HCT116 (cell line): ENCODE data around the gene NUP133.

Experiments
- CEBPB ChIP-seq: IDR thresholded peaks from 2 replicates; pipeline ENCODE4 v1.6.1; 2012; ENCODE audit warnings: low read depth
- CTCF ChIP-seq, 3 experiments: fragments of 200-600 bp in 1 of 3; sonication (generic) in 1 of 3; IDR thresholded peaks in 2 of 3; conservative IDR thresholded peaks in 1 of 3; 2 replicates each; pipeline ENCODE4 v1.5.1; 2012 to 2017; ENCODE audit warnings: low read depth in 2 of 3, low read length in 2 of 3, antibody characterized with exemption in 1 of 3, borderline replicate concordance in 1 of 3, control low read depth in 1 of 3, mild to moderate bottlenecking in 1 of 3, mixed read lengths in 1 of 3, mixed run types in 1 of 3, moderate library complexity in 1 of 3; ENCODE audit not compliant: insufficient read depth in 1 of 3
- EZH2 ChIP-seq: fragments of 200-600 bp; sonication (generic); IDR thresholded peaks from 2 replicates; pipeline ENCODE4 v1.6.1; 2017; ENCODE audit warnings: antibody characterized with exemption, mixed run types
- FOSL1 ChIP-seq: IDR thresholded peaks from 2 replicates; pipeline ENCODE4 v1.6.1; 2012; ENCODE audit warnings: low read depth
- POLR2A ChIP-seq: IDR thresholded peaks from 2 replicates; pipeline ENCODE4 v1.7.0; 2011; ENCODE audit warnings: borderline replicate concordance; ENCODE audit not compliant: insufficient read depth, insufficient read length; ENCODE audit errors: extremely low read depth
- POLR2AphosphoS5 ChIP-seq: IDR thresholded peaks from 2 replicates; pipeline ENCODE4 v1.6.1; 2011; ENCODE audit warnings: mild to moderate bottlenecking, low read depth, low read length, moderate library complexity
- RAD21 ChIP-seq: IDR thresholded peaks from 2 replicates; pipeline ENCODE4 v1.6.1; 2012; ENCODE audit warnings: low read depth, mild to moderate bottlenecking
- SP1 ChIP-seq: IDR thresholded peaks from 2 replicates; pipeline ENCODE4 v1.6.1; 2012; ENCODE audit warnings: low read depth
- YY1 ChIP-seq: IDR thresholded peaks from 2 replicates; pipeline ENCODE4 v1.6.1; 2011; ENCODE audit warnings: low read length, low read depth, moderate library complexity, mild to moderate bottlenecking; ENCODE audit not compliant: insufficient replicate concordance; ENCODE audit errors: extremely low read depth
- ZFX ChIP-seq: fragments of 450-650 bp; IDR thresholded peaks from 2 replicates; pipeline ENCODE4 v1.6.1; 2017
- TF ChIP-seq, protein P1 (sequence below): IDR thresholded peaks from 2 replicates; pipeline ENCODE4 v1.6.1; 2012

DNA sequence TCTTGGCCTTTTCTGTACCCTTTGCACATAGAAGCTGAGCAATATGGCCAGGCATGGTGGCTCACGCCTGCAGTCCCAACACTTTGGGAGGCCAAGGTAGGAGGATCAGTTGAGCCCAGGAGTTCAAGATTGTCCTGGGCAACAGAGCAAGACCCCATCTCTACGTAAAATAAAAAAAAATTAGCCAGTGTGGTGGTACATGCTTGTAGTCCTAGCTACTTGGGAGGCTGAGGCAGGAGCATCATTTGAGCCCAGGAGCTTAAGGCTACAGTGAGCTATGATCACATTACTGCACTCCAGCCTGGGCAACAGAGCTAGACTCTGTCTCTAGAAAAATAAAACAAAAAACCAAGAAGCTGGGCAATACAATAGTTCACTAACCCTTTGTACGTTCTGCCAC lies 80.6 kb downstream of the NUP133 start:
- TF ChIP-seq POLR2AphosphoS5 (no peak), POLR2A (no peak), FOSL1 (no peak), CTCF (IDR thresholded peaks at IDR 0.05 in 2 of 3, conservative IDR thresholded peaks at IDR 0.05 in 1 of 3; ENCODE audit: borderline replicate concordance in 1 of 3, insufficient read depth in 1 of 3, low read depth in 2 of 3, low read length in 2 of 3) (no peak), SP1 (no peak), RAD21 (no peak), CEBPB (no peak), YY1 (no peak), ZFX (no peak), EZH2 (no peak)
- TF ChIP-seq, protein P1, sequence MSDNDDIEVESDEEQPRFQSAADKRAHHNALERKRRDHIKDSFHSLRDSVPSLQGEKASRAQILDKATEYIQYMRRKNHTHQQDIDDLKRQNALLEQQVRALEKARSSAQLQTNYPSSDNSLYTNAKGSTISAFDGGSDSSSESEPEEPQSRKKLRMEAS = no peak
